ENCODE results near the gene FBXW2.

Gene FBXW2

DNA sequence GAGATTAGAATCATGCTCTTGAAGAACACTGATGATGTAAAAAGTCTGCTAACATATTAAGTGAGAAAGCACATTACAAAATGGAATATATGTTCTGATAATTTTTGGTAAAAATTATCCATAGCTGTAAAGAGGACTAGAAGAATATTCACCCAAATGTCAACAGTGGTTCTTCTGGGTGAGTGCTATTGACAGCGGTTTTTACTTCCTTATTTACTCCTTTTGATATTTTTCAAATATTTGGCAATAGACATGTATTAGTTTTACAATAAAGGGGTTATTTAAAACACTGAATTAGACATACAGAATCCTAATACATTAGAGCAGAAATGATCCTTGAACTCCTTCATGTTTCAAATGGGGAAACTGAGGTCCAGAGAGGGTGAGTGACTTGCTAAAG, 52.0 kb downstream of the FBXW2 start:
- DNase-seq = no peak

DNA sequence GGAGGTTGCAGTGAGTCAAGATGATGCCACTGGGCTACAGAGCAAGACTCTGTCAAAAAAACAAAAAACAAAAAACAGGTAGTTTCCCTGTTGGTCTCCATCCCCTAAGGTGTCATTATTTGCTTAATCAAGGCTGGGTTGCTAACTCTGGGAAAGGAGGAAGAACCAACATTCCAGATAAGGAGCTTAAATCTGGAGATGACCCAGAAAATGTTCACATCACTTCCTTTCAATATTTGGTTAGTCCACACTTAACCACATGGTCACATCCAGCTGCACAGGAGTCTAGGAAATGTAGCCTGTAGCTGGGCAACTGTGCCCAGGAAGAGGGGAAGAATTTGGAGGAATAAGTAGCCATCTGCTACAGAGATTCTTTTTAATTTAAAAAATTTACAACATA, 53.1 kb downstream of the FBXW2 start:
- no peak for DNase-seq

DNA sequence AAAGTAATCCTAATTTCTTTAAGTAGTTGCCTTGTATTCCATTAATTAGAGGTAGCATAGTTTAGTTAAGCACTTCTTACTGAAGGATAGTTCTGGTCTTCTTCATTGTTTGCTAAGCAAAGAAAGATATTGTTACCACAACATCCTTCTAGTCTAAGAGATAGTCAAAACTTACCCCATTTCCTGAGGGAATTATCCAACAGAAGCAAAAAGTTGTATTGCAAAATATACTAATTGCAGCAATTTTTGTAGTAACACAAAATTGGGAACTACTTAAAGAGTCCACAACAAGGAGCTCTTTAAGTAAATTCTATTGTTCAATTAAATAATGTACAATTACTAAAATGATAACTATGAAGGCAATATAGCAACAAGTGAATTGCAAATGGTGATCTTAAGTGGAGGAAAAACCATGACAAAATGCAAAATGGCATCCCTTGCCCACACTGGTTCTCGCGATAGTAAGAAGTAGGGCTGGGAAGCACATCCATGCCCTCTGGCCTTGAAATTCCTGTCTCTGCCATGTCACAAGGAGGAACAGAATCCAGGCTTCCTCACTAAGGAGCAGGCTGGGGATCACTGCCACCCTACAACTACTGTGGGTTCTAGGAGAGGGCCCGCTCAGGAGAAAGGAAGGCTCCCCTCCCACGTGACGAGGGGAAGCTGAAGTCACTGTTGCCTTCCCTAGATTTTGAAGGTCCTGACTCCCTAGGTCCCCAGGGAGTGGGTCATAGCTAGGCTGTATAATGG, 55.6 kb downstream of the FBXW2 start:
- DNase-seq = no peak

DNA sequence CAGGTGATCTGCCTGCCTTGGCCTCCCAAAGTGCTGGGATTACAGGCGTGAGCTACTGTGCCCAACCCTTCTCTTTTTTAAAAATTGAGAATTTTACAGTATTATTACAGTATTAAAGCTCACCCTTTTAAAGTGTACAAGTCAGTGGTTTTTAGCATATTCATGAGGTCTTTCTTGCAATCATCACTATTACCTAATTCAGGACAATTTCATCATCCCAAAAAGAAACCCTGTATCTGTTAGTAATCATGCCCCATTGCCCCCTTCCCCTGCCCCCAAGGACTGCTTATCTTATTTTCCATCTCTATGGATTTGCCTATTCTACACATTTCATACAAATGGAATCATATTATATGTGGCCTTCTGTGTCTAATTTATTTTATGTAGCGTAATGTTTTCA, 56.3 kb downstream of the FBXW2 start:
- no peak for DNase-seq

DNA sequence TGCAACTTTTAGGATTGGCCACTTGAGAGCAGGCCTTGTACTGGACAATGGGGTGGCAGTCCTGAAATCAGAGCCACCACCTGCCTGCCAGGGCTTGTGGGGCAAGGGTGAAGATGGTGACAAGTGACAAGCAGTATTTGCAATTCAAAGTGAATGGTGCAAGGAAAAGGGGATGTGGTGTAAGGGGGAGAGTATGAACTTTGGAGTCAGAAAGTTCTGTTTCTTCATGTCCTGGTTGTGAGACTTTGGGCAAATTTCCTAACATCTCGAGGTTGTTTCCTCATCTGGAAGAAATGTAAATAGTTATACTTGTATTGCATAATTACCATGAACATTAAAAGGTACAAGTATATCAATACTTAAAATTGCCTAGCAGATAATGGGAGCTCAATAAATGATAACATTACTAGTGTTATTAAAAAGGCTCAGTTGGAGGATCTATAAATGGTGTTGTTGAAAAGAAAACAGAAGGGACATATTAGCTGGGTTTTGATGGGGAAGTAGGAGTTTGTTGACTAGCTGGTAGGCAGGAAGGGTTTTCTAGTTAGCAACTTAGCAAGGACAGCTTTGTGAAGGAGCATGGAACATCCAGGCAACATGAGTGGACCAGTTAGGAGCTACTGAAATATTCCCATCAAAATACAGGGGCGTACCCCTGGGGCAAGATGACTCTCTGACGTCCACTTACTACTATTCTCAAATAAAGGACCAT, 57.6 kb downstream of the FBXW2 start:
- DNase-seq = no peak

DNA sequence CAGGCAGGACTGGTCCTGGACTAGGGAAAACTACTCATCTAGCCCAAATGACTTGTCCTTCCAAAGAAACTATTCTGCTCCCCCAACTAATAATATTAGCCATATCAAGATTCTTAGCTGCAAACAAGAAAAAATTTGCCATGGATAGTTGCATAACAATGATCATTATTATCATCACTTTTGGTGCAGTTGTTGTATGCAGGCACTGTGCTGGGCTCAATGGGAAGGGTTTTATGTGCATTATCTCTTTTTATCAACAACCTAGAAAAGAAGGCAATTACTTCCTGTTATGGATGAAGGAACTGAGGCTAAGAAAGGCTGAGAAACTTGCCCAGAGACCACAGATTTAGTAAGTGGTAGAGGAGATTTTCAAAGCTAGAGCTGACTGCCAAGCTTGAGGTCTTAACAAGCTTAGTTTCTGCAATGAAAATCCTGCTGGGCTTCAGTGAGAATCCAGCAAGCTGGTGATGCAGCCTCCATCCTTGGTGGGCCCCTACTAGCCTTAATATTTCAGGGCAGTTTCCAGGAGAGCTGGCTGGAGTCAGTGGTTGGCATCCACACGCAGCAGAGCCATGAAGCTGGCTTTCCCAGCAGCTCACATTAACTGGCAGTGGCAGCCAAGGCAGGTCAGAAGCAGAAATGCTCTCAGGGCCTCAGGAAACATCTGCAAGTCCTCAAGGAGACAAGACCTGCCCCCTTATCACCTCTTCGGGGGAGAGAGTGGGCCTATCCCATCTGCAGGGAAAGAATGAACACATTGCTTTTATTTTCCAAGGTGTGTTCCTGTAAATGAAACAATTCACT, 58.4 kb downstream of the FBXW2 start:
- no peak for DNase-seq

DNA sequence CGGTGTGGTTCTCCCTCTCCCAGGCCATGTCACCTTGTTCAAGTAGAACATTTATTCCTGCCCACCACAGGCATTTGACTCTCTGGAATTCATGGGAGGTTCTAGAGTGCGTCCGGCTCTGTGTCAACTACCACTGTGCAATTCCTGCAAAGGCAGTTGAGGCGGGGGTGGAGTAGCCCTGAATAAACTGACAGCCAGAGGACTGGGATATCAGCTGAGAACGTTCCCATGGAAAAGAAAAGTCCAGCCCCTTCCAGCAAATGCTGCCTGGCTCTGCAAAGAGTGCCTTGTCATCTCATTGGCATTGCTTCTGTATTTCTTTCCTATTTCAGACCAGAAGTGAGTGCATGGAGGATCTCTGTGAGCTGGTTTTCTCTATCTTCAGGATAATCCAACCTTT, 60.0 kb downstream of the FBXW2 start:
- no peak for DNase-seq

DNA sequence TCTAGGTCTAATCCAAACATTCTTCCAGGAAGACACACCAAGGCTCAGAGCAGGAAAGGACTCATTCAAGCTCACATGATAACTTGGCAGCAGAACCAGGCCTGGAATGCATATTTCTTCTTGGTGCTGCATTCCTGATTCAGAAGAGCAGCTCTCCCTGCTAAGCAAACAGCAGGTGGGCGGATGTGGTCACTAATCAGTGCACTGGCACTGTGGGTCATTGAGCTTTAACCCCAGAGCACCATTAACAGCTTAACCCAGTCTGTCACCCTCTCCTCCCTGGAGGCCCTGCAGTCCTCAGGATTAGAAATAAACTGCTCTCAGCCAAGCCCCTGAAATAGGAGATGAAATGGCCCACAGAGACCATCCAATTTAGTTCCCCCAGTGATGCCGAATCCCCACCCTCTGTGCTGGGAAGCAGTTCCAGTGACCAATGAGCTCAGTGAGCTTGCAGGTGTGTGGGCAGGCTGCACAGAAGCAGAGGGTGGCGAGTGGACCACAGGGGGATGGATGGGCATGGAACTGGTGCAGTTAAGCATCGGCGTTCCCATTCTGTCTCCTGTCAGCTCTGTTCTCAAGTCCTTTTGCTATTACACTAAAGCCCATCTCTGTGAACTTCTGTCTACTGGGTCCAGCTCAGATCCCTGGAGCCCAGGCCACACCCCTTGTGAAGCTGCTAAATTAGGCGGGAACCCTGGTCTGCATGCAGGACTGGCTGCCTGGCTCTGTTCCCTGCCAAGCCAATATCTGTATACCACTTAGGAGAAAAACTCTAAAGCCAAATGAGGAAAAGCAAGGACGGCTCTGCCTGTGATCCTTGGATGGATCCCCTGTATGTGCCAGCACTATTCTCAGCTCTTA, 62.3 kb downstream of the FBXW2 start:
- DNase-seq = no peak

DNA sequence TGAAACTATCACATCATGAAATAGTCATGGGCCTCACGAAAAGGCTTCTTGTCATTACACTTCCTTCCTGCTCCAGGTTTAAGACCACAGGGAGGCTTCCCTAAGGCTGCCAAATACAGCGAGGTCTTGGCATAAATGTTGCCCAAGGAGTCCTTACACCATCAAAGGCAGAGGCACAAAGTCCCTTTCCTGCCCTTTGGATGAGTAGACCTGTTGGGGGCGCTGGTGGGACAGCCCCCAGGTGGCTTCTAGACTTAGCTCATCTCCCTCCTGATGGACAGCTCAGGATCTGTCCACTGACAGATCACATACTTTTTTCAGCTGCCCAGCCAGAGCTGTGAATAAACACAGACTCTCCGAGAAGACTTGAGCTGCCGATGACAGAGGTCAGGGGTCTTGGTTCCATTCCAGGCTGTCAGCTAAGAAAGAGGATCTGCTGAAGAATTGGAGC, 63.4 kb downstream of the FBXW2 start:
- no peak for DNase-seq

DNA sequence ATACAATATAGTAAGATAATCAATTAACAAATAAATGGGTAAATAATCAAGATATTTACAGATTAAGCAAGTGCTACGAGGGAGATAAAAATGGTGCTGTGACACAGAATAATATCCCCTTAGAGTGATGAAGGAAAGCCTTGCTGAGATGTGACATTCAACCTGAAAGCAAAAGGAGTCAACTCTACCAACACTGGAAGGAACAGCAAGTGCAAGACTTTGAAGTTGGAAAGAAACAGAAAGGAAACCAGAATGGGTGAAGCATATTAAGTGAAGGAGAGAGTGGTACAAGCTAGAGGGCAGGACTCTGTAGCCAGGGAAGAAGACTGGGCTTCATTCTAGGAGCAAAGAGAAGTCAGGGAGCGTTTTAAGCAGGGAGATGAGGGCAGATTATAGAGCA, 66.7 kb downstream of the FBXW2 start:
- DNase-seq = no peak

DNA sequence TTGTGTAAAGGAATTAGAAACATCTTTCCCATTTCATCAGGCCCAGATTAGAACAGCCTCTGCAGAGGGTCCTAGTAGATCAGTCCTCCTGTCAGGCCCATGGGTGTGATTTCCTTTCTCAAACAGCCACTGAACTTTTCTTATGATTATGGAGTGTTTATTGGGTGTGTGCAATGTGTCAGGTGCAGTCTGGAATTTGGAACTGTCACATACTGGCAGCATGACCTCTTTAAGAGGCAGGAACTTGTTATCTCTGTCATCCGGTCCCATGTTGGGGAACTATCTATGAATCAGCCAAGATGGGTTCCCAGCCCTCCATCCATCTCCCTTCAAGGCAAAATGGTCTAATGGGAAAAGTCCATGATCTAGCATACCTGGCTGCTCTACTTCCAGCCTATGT, 67.3 kb downstream of the FBXW2 start:
- no peak for DNase-seq

DNA sequence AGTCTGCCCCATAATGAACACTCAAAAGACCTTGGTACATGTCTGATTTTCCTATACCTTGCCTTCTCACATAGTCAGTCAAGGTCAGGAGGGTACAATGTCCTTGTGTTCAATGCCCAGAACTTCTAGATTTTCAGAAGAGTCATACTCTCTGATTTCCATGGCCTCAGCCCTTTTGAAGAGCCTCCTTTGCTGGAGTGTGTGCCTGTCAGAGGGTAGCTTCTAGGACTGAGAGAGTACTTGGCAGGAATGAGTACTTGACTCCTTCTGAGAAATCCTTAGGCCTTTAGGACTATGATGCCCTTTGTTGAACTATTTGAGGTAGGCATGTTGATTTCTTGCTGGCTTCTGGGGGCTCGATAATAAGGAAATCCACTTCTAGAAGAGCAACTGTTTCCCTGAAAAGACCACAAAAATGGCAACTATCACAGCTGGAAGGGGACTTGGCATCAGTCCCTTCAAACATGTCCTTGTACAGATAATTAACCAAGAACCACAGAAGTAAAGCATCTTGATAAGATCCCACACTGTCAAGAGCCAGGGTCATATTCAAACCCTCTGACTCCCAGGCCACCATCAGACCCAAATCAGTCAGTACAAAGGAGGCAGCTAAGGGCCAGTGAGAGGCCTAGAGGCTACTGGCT, 68.3 kb downstream of the FBXW2 start:
- DNase-seq = no peak

DNA sequence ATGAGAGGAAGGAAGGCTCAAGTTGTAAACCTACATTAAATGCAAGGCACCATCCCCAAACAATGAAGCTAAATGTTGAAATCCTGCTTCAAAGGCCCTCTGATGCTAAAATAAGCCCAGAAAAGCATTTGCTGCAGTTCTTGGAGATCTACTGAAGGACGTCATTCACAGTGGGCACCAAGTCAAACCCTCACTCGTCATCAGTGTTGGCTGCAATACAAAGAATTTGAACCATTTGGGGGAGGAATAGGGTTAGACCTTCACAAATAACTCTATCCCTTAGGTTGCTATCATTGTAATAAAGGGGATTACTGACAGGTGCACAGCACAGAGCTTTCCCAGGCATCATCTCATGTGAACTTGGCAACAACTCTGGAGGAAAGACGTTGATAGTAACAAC, 69.7 kb downstream of the FBXW2 start:
- no peak for DNase-seq

DNA sequence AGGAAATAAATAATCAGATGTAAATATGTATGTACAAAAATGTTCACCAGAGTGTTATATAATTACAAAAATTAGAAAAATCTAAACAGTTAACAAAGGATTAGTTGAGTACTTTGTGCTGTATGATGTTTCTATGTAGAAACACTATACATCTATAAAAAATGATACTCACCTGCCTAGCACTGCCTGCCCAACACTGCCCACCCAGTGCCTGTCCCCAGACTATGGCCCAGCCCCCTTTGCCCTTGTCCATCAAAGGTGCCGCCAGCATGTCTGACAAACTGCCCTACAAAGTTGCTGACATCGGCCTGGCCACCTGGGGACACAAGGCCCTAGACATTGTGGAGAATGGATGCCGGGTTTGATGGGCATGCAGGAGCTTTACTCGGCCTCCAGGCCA, 72.8 kb downstream of the FBXW2 start:
- no peak for DNase-seq

DNA sequence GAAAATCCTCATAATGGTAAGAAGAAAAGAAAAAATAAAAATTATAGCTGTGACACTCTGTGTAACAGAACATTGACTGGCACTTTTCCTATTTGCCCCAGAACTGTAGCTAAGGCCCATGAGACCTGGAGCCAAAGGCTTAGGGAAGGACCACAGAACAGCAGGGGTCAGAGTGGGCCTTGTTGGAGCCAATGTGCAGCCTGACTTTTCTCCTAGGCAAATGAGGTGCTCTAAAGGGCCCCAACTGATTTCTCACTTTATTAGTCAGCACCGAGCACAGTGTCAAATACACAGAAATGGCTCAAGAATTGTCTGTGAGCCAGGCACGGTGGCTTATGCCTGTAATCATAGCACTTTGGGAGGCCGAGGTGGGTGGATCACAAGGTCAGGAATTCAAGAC, 74.9 kb downstream of the FBXW2 start:
- no peak for DNase-seq

DNA sequence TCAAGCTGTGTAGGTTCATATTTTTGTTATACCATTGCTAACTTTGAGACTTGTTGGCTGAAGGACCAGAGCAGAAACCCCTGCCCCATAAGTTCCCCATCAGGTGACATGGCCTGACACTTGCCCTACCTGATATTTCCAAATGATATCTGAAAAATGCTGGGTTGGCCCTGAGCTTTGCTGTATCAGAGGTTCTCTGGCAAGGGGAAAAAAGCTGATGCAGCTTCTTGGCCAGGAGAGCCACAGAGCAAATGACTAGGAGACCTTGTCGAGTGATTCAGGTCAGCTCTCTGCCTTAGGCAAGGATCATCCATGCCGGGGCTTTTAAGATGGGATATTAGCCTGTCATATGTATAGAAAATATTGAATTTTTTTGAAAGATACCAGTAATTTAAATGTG, 76.0 kb downstream of the FBXW2 start:
- no peak for DNase-seq

DNA sequence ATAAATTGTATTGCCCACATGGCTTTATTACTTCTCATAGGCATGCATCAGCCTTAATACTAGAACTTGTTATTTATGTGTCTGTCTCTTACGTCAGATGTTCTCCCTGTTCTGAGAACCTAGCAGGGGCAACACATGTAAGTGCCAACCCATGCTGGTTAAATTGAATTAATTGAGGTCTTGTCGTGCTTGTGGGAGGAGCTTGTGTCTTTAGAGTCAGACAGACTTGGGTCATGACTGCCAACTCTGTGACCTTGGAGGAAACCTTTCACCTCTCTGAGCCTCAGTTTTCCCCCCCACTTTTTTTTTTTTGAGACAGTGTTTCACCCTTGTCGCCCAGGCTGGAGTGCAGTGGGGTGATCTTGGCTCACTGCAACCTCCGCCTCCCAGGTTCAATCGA, 76.7 kb downstream of the FBXW2 start:
- no peak for DNase-seq

DNA sequence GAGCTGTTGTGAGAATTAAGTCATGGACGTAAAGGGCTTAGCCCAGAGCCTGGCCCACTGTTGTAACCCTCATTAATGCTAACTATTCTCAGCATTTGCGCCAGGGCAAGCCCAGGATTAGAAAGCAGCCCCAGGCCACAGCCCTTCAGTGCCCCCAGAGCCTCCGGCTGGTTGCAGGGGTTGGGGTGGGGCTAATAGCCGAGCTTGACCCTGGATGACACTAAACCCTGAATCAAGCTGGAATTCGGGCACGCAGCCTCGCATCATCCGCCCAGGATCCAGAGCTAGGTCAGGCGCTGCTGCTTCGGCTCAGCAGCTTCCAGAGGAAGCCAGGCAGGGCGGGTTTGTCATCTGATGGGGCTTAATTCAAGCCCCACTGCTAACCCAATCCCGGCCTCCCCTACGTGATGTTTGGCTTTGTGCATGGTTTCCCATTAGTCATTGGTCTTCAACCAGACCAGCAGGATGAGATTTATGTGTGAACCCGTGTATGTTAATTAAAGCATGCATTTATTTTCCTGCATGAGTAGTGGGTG, 77.8 kb downstream of the FBXW2 start:
- DNase-seq = no peak

DNA sequence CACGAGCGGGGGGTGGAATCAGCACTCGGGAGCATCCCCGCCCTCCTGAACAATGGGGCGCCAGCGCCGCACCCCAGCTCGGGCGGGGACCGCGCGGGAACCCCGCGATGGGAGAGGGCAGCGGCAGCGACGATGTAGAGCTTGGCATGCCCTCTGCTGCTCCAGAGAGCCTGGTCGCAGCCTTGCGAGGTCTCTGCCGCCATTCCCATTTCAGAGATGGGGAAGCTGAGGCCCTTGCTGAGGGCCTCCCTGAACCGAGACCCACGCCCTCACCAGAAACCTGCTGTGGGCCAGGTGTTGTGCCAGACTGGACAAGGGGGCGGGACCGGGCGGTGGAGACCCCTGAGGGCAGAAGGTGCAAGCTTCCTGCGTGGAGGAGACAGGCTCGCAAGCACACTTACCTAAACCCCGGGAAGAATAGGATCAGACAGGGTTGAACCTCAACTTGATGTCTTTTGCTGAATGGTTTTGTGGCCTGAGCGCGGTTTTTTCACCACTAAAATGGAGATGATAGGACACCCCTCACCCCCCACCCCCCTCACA, 78.3 kb downstream of the FBXW2 start:
- no peak for DNase-seq

DNA sequence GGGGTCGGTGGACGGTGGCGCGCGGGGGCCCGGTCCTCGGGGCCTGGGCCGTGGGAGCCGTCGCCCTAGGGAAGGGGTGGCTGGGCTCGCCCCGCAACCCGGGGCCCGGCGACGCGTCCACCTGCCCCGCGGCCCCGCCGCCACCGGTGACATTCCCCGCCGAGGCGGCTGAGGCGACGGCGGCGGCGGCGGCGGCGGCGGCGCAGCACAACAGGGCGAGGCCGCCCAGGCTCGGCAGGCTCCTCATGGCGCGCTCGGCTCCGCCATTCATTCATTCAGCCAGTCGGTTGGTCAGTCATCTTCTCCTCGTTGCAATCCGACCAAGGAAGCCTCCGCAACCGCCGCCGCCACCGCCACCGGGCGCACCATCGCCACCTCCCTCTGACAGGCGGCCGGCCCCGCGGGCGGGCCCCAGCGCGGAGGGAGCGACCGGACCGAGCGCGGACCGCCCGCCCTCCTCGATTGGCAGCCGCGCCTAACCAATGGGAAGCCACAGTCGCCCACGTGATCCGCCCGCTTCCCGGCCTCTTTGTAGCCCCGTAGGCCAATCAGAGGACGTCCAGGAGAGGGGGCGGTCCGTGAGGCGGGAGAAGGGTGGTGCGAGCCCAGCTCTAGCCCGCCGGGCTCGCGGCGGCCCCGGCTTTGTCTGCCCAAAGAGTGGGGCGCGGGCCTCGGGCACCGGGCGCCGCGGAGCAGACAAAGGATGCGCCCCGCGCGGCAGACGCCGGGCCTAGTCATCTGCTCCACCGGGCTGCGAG, 78.9 kb downstream of the FBXW2 start, which contains the start of gene MEGF9:
Gene MEGF9, minus strand, starts transcription at position 383 of the 758 bp plus-strand sequence. Its CDS starts 112 bp downstream, at position 271.
- DNase-seq = peak; percentile 95 to 96

All from stimulated activated CD4-positive, alpha-beta T cell treated with anti-CD3 and anti-CD28 coated beads, Interleukin-4, amount 100 ng/mL, for 4 hours (primary cell).